ENCODE results near the gene SLC25A29.

The SLC25A29 gene

GRCh38 chr14:100330388-100330931 lies 24.2 kb upstream of the SLC25A29 start:
- no peak for DNase-seq (ENCODE audit: low spot score)

- no peak for DNase-seq (ENCODE audit: low spot score)
Measured at GRCh38 chr14:100330007-100330344, 23.7 kb upstream of the SLC25A29 start.

- no peak for DNase-seq (ENCODE audit: low spot score)
Measured at GRCh38 chr14:100329233-100330006, 23.2 kb upstream of the SLC25A29 start.

- no peak for DNase-seq (ENCODE audit: low spot score)
Measured at GRCh38 chr14:100328495-100329163, 22.4 kb upstream of the SLC25A29 start.

GRCh38 chr14:100327128-100327527 lies 20.9 kb upstream of the SLC25A29 start:
- DNase-seq (ENCODE audit: low spot score), result no peak

- DNase-seq (ENCODE audit: low spot score), result no peak
Measured at GRCh38 chr14:100325958-100326357, 19.7 kb upstream of the SLC25A29 start.

- DNase-seq (ENCODE audit: low spot score), result no peak
Measured at GRCh38 chr14:100325231-100325632, 19.0 kb upstream of the SLC25A29 start.

- no peak for DNase-seq (ENCODE audit: low spot score)
Measured at GRCh38 chr14:100323942-100324307, 17.7 kb upstream of the SLC25A29 start.

GRCh38 chr14:100323121-100323941 lies 17.1 kb upstream of the SLC25A29 start, which contains the start of gene SLC25A47:
Gene SLC25A47 (plus strand): TSS chr14:100323339. CDS start chr14:100323415, 76 bp downstream.
- no peak for DNase-seq (ENCODE audit: low spot score)

GRCh38 chr14:100322138-100322957 lies 16.1 kb upstream of the SLC25A29 start:
- no peak for DNase-seq (ENCODE audit: low spot score)

GRCh38 chr14:100321473-100322137 lies 15.4 kb upstream of the SLC25A29 start:
- no peak for DNase-seq (ENCODE audit: low spot score)

- DNase-seq (ENCODE audit: low spot score), result no peak
Measured at GRCh38 chr14:100320157-100320856, 14.1 kb upstream of the SLC25A29 start.

GRCh38 chr14:100317912-100318808 lies 11.9 kb upstream of the SLC25A29 start:
- peak; percentile 68 for DNase-seq (ENCODE audit: low spot score)

- DNase-seq (ENCODE audit: low spot score), result no peak
Measured at GRCh38 chr14:100317389-100317788, 11.1 kb upstream of the SLC25A29 start.

GRCh38 chr14:100314724-100315123 lies 8.5 kb upstream of the SLC25A29 start:
- DNase-seq (ENCODE audit: low spot score), result no peak

GRCh38 chr14:100313464-100314230 lies 7.4 kb upstream of the SLC25A29 start:
- DNase-seq (ENCODE audit: low spot score), result no peak

GRCh38 chr14:100312877-100313400 lies 6.7 kb upstream of the SLC25A29 start:
- no peak for DNase-seq (ENCODE audit: low spot score)

Measured in HuH-7.5 (cell line).